GM19099 (cell line): ENCODE data around the gene ZNF511.

ENCODE experiments used
- POLR2A ChIP-seq: IDR thresholded peaks from 3 replicates; pipeline ENCODE4 v1.6.1; 2011; ENCODE audit warnings: low read depth; ENCODE audit not compliant: insufficient read length; ENCODE audit errors: extremely low read depth

The ZNF511 gene

GRCh38 chr10:133334503-133335245 lies 26.0 kb downstream of the ZNF511 start:
- TF ChIP-seq POLR2A, result no peak

GRCh38 chr10:133335246-133336117 lies 26.8 kb downstream of the ZNF511 start:
- TF ChIP-seq POLR2A, result no peak

GRCh38 chr10:133336118-133336576 lies 27.4 kb downstream of the ZNF511 start:
- no peak for TF ChIP-seq POLR2A

- no peak for TF ChIP-seq POLR2A
Observed at GRCh38 chr10:133336577-133337369, 28.1 kb downstream of the ZNF511 start, which contains the start of gene CALY. TSS of gene CALY (minus strand) at chr10:133336896. CDS start at chr10:133328989, 7,907 bp downstream.

GRCh38 chr10:133337370-133337725 lies 28.6 kb downstream of the ZNF511 start:
- no peak for TF ChIP-seq POLR2A

GRCh38 chr10:133338080-133339071 lies 29.7 kb downstream of the ZNF511 start:
- no peak for TF ChIP-seq POLR2A

GRCh38 chr10:133339708-133340380 lies 31.1 kb downstream of the ZNF511 start:
- no peak for TF ChIP-seq POLR2A

GRCh38 chr10:133341983-133342382 lies 33.3 kb downstream of the ZNF511 start:
- TF ChIP-seq POLR2A, result no peak

- TF ChIP-seq POLR2A, result no peak
Observed at GRCh38 chr10:133342942-133343341, 34.2 kb downstream of the ZNF511 start.

- no peak for TF ChIP-seq POLR2A
Observed at GRCh38 chr10:133343558-133343957, 34.8 kb downstream of the ZNF511 start.

- no peak for TF ChIP-seq POLR2A
Observed at GRCh38 chr10:133344236-133344635, 35.5 kb downstream of the ZNF511 start.

GRCh38 chr10:133346413-133346812 lies 37.7 kb downstream of the ZNF511 start:
- no peak for TF ChIP-seq POLR2A
